Skeletal muscle tissue (tissue), 4 donors: ENCODE results near the gene CD81. TPM values are rescaled to one million over a fixed set of nuclear protein-coding genes. Genes with fewer than 3 reads are reported as not detected.
"Not testable (repeated sequence)": the region's sequence is repeated elsewhere in the genome, so short reads cannot be mapped to it uniquely, and the experiment has no call there.

ENCODE experiments used
- H3K27ac ChIP-seq: one replicate; pipeline ENCODE4 v1.7.0; 2013; ENCODE audit warnings: mild to moderate bottlenecking, low read depth, low read length, inconsistent platforms
- H3K27me3 ChIP-seq, 3 donors: one replicate each; pipeline ENCODE4 v1.7.0; 2013; ENCODE audit warnings: low read length in 3 of 3; ENCODE audit not compliant: control insufficient read depth in 3 of 3, insufficient read depth in 3 of 3
- H3K36me3 ChIP-seq, 3 donors: one replicate each; pipeline ENCODE4 v1.7.0; 2013; ENCODE audit warnings: low read length in 3 of 3; ENCODE audit not compliant: control insufficient read depth in 3 of 3, insufficient read depth in 3 of 3
- H3K4me1 ChIP-seq, 3 donors: one replicate each; pipeline ENCODE4 v1.7.0; 2013; ENCODE audit warnings: low read length in 3 of 3, mild to moderate bottlenecking in 3 of 3; ENCODE audit not compliant: control insufficient read depth in 3 of 3, insufficient read depth in 3 of 3
- H3K4me3 ChIP-seq, 3 donors: one replicate each; pipeline ENCODE4 v1.7.0; 2013; ENCODE audit warnings: low read length in 3 of 3
- H3K9ac ChIP-seq, 3 donors: one replicate each; pipeline ENCODE4 v1.7.0; 2013; ENCODE audit warnings: low read length in 3 of 3, mild to moderate bottlenecking in 3 of 3, moderate library complexity in 2 of 3, low read depth in 1 of 3
- H3K9me3 ChIP-seq, 3 donors: one replicate each; pipeline ENCODE4 v1.7.0; 2013; ENCODE audit warnings: low read length in 3 of 3; ENCODE audit not compliant: control insufficient read depth in 3 of 3
- total RNA-seq: library from RNA; depleted of rRNA; stranded (reverse); fragments of >200 nt; gene quantifications from one replicate; pipeline ENCODE4 v1.2.3, GENCODE V29; 2014
- donor health status: Osteomylitis.

The CD81 gene
- total RNA-seq, 1 donor from 2014 or later, result 221 TPM

GRCh38 chr11:2338760-2339159, 38.4 kb upstream of the CD81 start:
- H3K9ac ChIP-seq, H3K36me3 ChIP-seq, H3K4me1 ChIP-seq: not testable (repeated sequence)

GRCh38 chr11:2342557-2342956, 34.6 kb upstream of the CD81 start:
- Histone ChIP-seq H3K4me3 (no peak overlapping the region), H3K9ac (no peak overlapping the region), H3K27ac (no peak overlapping the region), H3K9me3 (no peaks in the 10 kb centered on the region), H3K27me3 (no peaks in the 10 kb centered on the region), H3K4me1 (no peaks in the 10 kb centered on the region), H3K36me3 (no peaks in the 10 kb centered on the region)

More at GRCh38 chr11:2338760-2339159, 38.4 kb upstream of the CD81 start:
- H3K27ac ChIP-seq, H3K4me3 ChIP-seq, H3K9me3 ChIP-seq, H3K27me3 ChIP-seq: not testable (repeated sequence)

GRCh38 chr11:2342981-2343380, 34.1 kb upstream of the CD81 start:
- Histone ChIP-seq H3K36me3 (no peaks in the 10 kb centered on the region), H3K4me1 (no peaks in the 10 kb centered on the region), H3K27ac (no peak overlapping the region), H3K9ac (no peak overlapping the region), H3K27me3 (no peaks in the 10 kb centered on the region), H3K9me3 (no peaks in the 10 kb centered on the region), H3K4me3 (no peak overlapping the region)

- H3K9ac ChIP-seq, result no peak overlapping the region
- no peaks in the 10 kb centered on the region for H3K4me1 ChIP-seq
- no peaks in the 10 kb centered on the region for H3K36me3 ChIP-seq
- H3K27me3 ChIP-seq, result no peaks in the 10 kb centered on the region
- H3K27ac ChIP-seq, result no peak overlapping the region
- no peaks in the 10 kb centered on the region for H3K9me3 ChIP-seq
- no peak overlapping the region for H3K4me3 ChIP-seq
Measured at GRCh38 chr11:2343502-2343901, 33.6 kb upstream of the CD81 start.

GRCh38 chr11:2345050-2345449, 32.1 kb upstream of the CD81 start:
- no peaks in the 10 kb centered on the region for H3K4me1 ChIP-seq
- no peaks in the 10 kb centered on the region for H3K27me3 ChIP-seq
- no peak overlapping the region for H3K4me3 ChIP-seq
- no peak overlapping the region for H3K9ac ChIP-seq
- H3K9me3 ChIP-seq, result peaks cover 0 to 2% (median 0%) of the 10 kb centered on the region in 3 donors
- H3K27ac ChIP-seq, result no peak overlapping the region
- no peaks in the 10 kb centered on the region for H3K36me3 ChIP-seq

GRCh38 chr11:2346014-2346413, 31.1 kb upstream of the CD81 start:
- Histone ChIP-seq H3K27me3 (no peaks in the 10 kb centered on the region), H3K36me3 (no peaks in the 10 kb centered on the region), H3K9ac (no peak overlapping the region), H3K4me1 (no peaks in the 10 kb centered on the region), H3K4me3 (no peak overlapping the region), H3K9me3 (peaks cover 0 to 2% (median 0%) of the 10 kb centered on the region in 3 donors), H3K27ac (no peak overlapping the region)

- Histone ChIP-seq H3K4me1 (no peaks in the 10 kb centered on the region), H3K27me3 (no peaks in the 10 kb centered on the region), H3K9ac (no peak overlapping the region), H3K4me3 (no peak overlapping the region), H3K36me3 (no peaks in the 10 kb centered on the region), H3K27ac (no peak overlapping the region), H3K9me3 (peaks cover 0 to 2% (median 0%) of the 10 kb centered on the region in 3 donors)
Measured at GRCh38 chr11:2346586-2347307, 30.4 kb upstream of the CD81 start.

GRCh38 chr11:2347308-2347830, 29.7 kb upstream of the CD81 start:
- H3K4me3 ChIP-seq, result no peak overlapping the region
- H3K4me1 ChIP-seq, result no peaks in the 10 kb centered on the region
- peaks cover 0 to 2% (median 0%) of the 10 kb centered on the region in 3 donors for H3K9me3 ChIP-seq
- H3K36me3 ChIP-seq, result no peaks in the 10 kb centered on the region
- no peaks in the 10 kb centered on the region for H3K27me3 ChIP-seq
- no peak overlapping the region for H3K9ac ChIP-seq
- no peak overlapping the region for H3K27ac ChIP-seq

GRCh38 chr11:2348986-2349385, 28.1 kb upstream of the CD81 start:
- Histone ChIP-seq H3K36me3 (no peaks in the 10 kb centered on the region), H3K27me3 (no peaks in the 10 kb centered on the region), H3K4me3 (no peak overlapping the region), H3K4me1 (no peaks in the 10 kb centered on the region), H3K9me3 (peaks cover 0 to 2% (median 0%) of the 10 kb centered on the region in 3 donors), H3K27ac (no peak overlapping the region), H3K9ac (no peak overlapping the region)

GRCh38 chr11:2351701-2352100, 25.4 kb upstream of the CD81 start:
- Histone ChIP-seq H3K9ac (no peak overlapping the region), H3K4me1 (no peaks in the 10 kb centered on the region), H3K9me3 (peaks cover 0 to 2% (median 0%) of the 10 kb centered on the region in 3 donors), H3K27ac (no peak overlapping the region), H3K36me3 (no peaks in the 10 kb centered on the region), H3K27me3 (no peaks in the 10 kb centered on the region), H3K4me3 (no peak overlapping the region)
